ENCODE results near the gene WNT7B.
A peak's percentile ranks its signal among the peaks of the same experiment; 100 is the strongest.

Gene WNT7B
- 0 to 2.0 (median 0) reads per million in 17 experiments for total RNA-seq

GRCh38 chr22:45977003-45977411 is at the start of gene WNT7B:
Gene WNT7B, minus strand, starts transcription at chr22:45977162. Its CDS starts 408 bp downstream, at chr22:45976754.
- DNase-seq: no peak

GRCh38 chr22:46025973-46026898 is 49.3 kb upstream of the WNT7B start:
- no peak for DNase-seq

- no peak for DNase-seq
These were observed 48.4 kb upstream of the WNT7B start for GRCh38 chr22:46025225-46025972.

- DNase-seq: no peak
These were observed 47.3 kb upstream of the WNT7B start for GRCh38 chr22:46024136-46024840.

GRCh38 chr22:46023558-46023981 is 46.6 kb upstream of the WNT7B start:
- DNase-seq: no peak

GRCh38 chr22:46022881-46023512 is 46.0 kb upstream of the WNT7B start:
- DNase-seq: no peak

GRCh38 chr22:46021577-46021976 is 44.6 kb upstream of the WNT7B start:
- DNase-seq: no peak

GRCh38 chr22:46019351-46019750 is 42.4 kb upstream of the WNT7B start:
- DNase-seq: peak in 1 of 4 experiments; percentile 30

GRCh38 chr22:46018859-46019258 is 41.9 kb upstream of the WNT7B start:
- no peak for DNase-seq

GRCh38 chr22:46017166-46017565 is 40.2 kb upstream of the WNT7B start:
- DNase-seq: no peak

- peak; percentile 96 to 98 (median 97) for DNase-seq
These were observed 36.8 kb upstream of the WNT7B start for GRCh38 chr22:46013460-46014416.

- no peak for DNase-seq
These were observed 35.9 kb upstream of the WNT7B start for GRCh38 chr22:46012881-46013281.

- no peak for DNase-seq
These were observed 35.4 kb upstream of the WNT7B start for GRCh38 chr22:46012182-46012880.

GRCh38 chr22:46011627-46012181 is 34.7 kb upstream of the WNT7B start:
- DNase-seq: no peak

- DNase-seq: no peak
These were observed 34.1 kb upstream of the WNT7B start for GRCh38 chr22:46010951-46011626.

- no peak for DNase-seq
These were observed 33.4 kb upstream of the WNT7B start for GRCh38 chr22:46010207-46010867.

GRCh38 chr22:46009730-46010129 is 32.8 kb upstream of the WNT7B start:
- no peak for DNase-seq

GRCh38 chr22:46008836-46009596 is 32.1 kb upstream of the WNT7B start:
- no peak for DNase-seq

Data from suppressor macrophage (primary cell).